ENCODE data around the gene ABI3BP.

- TF ChIP-seq CTCF (conservative IDR thresholded peaks at IDR 0.05) = no peak
- TF ChIP-seq ZFX (IDR thresholded peaks at IDR 0.05) = no peak
Observed at GRCh38 chr3:100776097-100776729, 217.0 kb downstream of the ABI3BP start.
